SU-DHL-6 (cell line): ENCODE measurements around the gene CLASP1.

Experiments used
- H2AFZ ChIP-seq: fragments of 200-600 bp; sonication (generic); 2 replicates; pipeline ENCODE4 v1.6.1; 2014; ENCODE audit warnings: low read depth, mild to moderate bottlenecking, moderate library complexity, mixed read lengths, antibody characterized with exemption, low read length; ENCODE audit not compliant: severe bottlenecking
- H3F3A ChIP-seq: fragments of 200-600 bp; shearing (Covaris generic); 2 replicates; pipeline ENCODE4 v1.6.0; 2016; ENCODE audit warnings: antibody characterized with exemption, mild to moderate bottlenecking; ENCODE audit not compliant: insufficient read depth
- H3K27ac ChIP-seq: fragments of 200-600 bp; sonication (generic); 2 replicates; pipeline ENCODE4 v1.5.1; 2016; ENCODE audit warnings: low read depth, mild to moderate bottlenecking, low read length, moderate library complexity, mixed read lengths
- H3K27me3 ChIP-seq: fragments of 200-600 bp; sonication (generic), shearing (Covaris generic); 2 replicates; pipeline ENCODE4 v1.6.0; 2014; ENCODE audit warnings: mild to moderate bottlenecking, low read length
- H3K36me3 ChIP-seq: fragments of 200-600 bp; sonication (generic); 2 replicates; pipeline ENCODE4 v1.6.1; 2014; ENCODE audit warnings: mild to moderate bottlenecking, low read length, mixed read lengths
- H3K4me2 ChIP-seq: fragments of 300-600, 200-600 bp; shearing (Covaris generic), sonication (generic); 2 replicates; pipeline ENCODE4 v1.6.0; 2014; ENCODE audit warnings: low read length, low read depth, mild to moderate bottlenecking; ENCODE audit not compliant: poor library complexity, severe bottlenecking
- H3K4me3 ChIP-seq: fragments of 200-600 bp; sonication (generic); 2 replicates; pipeline ENCODE4 v1.5.1; 2014; ENCODE audit warnings: antibody characterized with exemption, low read length, mild to moderate bottlenecking, mixed read lengths; ENCODE audit not compliant: insufficient read depth, poor library complexity, severe bottlenecking
- H3K79me2 ChIP-seq: fragments of 200-600 bp; sonication (generic); 2 replicates; pipeline ENCODE4 v1.6.1; 2014; ENCODE audit warnings: mild to moderate bottlenecking, low read length, moderate library complexity; ENCODE audit not compliant: insufficient read depth
- H3K9ac ChIP-seq: fragments of 200-600 bp; sonication (generic); 2 replicates; pipeline ENCODE4 v1.7.0; 2014; ENCODE audit warnings: mild to moderate bottlenecking, low read length
- H3K9me2 ChIP-seq: fragments of 200-600 bp; sonication (generic); replicated peaks from 2 replicates; pipeline ENCODE4 v1.6.1; 2014; ENCODE audit warnings: low read length; ENCODE audit not compliant: insufficient read depth
- H3K9me3 ChIP-seq: fragments of 200-600 bp; sonication (generic); 2 replicates; pipeline ENCODE4 v1.6.1; 2014; ENCODE audit warnings: low read length, mixed read lengths; ENCODE audit not compliant: insufficient read depth
- H4K20me1 ChIP-seq: fragments of 200-600 bp; sonication (generic); 2 replicates; pipeline ENCODE4 v1.6.1; 2014; ENCODE audit warnings: low read depth, mild to moderate bottlenecking, antibody characterized with exemption, low read length, moderate library complexity, mixed read lengths
- EZH2phosphoT487 ChIP-seq: fragments of 200-600 bp; sonication (generic), shearing (Covaris generic); conservative IDR thresholded peaks from 2 replicates; pipeline ENCODE4 v1.6.1; 2018; ENCODE audit warnings: mild to moderate bottlenecking, antibody characterized with exemption, low read length, moderate library complexity, mixed read lengths
- TF ChIP-seq, protein P1 (sequence below): fragments of 200-600 bp; sonication (generic); IDR thresholded peaks from one replicate; pipeline ENCODE4 v1.5.1; 2017; ENCODE audit warnings: antibody characterized with exemption, mild to moderate bottlenecking, low read length, moderate library complexity; ENCODE audit not compliant: insufficient read depth, poor library complexity, severe bottlenecking

The CLASP1 gene

DNA sequence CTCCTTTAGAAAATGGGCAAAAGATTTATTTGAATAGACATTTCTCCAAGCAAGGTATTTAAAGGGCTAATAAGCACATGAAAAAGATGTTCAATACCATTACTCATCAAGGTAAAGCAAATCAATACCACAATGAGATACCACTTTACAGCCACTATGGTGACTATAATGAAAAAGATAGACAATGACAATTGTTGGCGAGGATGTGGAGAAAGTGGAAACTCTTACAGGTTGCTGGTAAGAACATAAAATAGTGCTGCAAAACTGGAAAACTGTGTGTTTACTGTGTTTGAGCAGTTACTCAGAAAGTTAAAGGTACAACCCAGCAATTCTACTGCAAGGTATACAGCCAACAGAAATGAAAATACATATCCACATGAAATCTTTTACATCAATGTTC, 150.5 kb downstream of the CLASP1 start:
- Histone ChIP-seq H4K20me1 (no peaks in the 10 kb centered on the region), H3K27me3 (no peaks in the 10 kb centered on the region), H3K4me3 (no peak overlapping the region), H3K27ac (no peak overlapping the region), H3K36me3 (peaks cover 31% of the 10 kb centered on the region; the same call in 1 of the 2 replicates), H3F3A (no peaks in the 10 kb centered on the region), H3K79me2 (0 out of 2 replicates have a peak, but pooled peaks cover 7% of the 10 kb centered on the region), H3K9ac (no peak overlapping the region), H3K9me2 (no peaks in the 10 kb centered on the region), H3K4me2 (no peak overlapping the region), H2AFZ (no peak overlapping the region), H3K9me3 (no peaks in the 10 kb centered on the region)
- no peak for TF ChIP-seq EZH2phosphoT487
- TF ChIP-seq, protein P1, sequence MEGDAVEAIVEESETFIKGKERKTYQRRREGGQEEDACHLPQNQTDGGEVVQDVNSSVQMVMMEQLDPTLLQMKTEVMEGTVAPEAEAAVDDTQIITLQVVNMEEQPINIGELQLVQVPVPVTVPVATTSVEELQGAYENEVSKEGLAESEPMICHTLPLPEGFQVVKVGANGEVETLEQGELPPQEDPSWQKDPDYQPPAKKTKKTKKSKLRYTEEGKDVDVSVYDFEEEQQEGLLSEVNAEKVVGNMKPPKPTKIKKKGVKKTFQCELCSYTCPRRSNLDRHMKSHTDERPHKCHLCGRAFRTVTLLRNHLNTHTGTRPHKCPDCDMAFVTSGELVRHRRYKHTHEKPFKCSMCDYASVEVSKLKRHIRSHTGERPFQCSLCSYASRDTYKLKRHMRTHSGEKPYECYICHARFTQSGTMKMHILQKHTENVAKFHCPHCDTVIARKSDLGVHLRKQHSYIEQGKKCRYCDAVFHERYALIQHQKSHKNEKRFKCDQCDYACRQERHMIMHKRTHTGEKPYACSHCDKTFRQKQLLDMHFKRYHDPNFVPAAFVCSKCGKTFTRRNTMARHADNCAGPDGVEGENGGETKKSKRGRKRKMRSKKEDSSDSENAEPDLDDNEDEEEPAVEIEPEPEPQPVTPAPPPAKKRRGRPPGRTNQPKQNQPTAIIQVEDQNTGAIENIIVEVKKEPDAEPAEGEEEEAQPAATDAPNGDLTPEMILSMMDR, result no peak

DNA sequence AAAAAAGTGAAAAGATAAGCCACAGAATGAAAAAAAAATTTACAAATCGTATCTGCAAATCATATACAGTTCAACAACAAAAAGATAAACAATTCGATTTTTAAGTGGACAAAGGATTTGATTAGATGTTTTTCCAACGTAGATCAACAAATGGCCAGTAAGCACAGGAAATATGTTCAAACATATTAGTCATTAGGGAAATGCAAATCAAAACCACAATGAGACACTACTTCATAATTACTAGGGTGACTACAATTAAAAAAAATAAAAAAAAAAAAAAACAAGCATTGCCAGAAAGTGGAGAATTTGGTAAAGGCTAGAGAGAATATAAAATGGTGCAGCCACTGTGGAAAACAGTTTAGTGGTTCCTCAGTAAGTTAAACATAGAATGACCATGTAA, 156.9 kb downstream of the CLASP1 start:
- Histone ChIP-seq H4K20me1 (0 out of 2 replicates have a peak, but pooled peaks cover 5% of the 10 kb centered on the region), H3K4me2 (no peak overlapping the region), H3K4me3 (no peak overlapping the region), H2AFZ (no peak overlapping the region), H3K9me2 (no peaks in the 10 kb centered on the region), H3K27ac (no peak overlapping the region), H3K9me3 (no peaks in the 10 kb centered on the region), H3K79me2 (0 out of 2 replicates have a peak, but pooled peaks cover 14% of the 10 kb centered on the region), H3K36me3 (no peaks in the 10 kb centered on the region), H3K27me3 (no peaks in the 10 kb centered on the region), H3K9ac (no peak overlapping the region), H3F3A (no peaks in the 10 kb centered on the region)
- TF ChIP-seq, protein P1, result no peak
- no peak for TF ChIP-seq EZH2phosphoT487

DNA sequence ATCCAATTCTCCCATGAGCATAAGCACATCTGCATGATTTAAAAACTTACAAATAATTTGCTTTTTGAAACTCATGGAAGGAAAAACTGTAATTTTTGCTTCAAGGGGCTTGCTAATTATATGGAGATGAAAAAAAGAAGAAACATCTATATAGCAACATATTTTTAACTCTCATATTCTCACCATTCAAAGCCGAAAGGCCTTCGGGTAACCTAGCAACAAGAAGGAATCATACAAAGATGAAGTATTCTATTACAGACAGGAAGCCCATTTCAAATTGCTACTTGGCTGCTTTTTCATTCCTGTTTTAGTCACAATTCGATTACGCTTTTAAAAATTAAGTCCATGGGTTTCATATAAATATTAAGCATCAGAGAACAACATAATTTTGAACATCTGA, 157.7 kb downstream of the CLASP1 start:
- TF ChIP-seq, protein P1, result no peak
- H3K36me3 ChIP-seq, result no peaks in the 10 kb centered on the region
- no peaks in the 10 kb centered on the region for H3K27me3 ChIP-seq
- no peak overlapping the region for H2AFZ ChIP-seq
- H4K20me1 ChIP-seq, result 0 out of 2 replicates have a peak, but pooled peaks cover 5% of the 10 kb centered on the region
- no peak overlapping the region for H3K4me2 ChIP-seq
- no peaks in the 10 kb centered on the region for H3K9me3 ChIP-seq
- H3K4me3 ChIP-seq, result no peak overlapping the region
- H3K79me2 ChIP-seq, result 0 out of 2 replicates have a peak, but pooled peaks cover 14% of the 10 kb centered on the region
- no peaks in the 10 kb centered on the region for H3F3A ChIP-seq
- no peak overlapping the region for H3K27ac ChIP-seq
- no peaks in the 10 kb centered on the region for H3K9me2 ChIP-seq
- no peak overlapping the region for H3K9ac ChIP-seq
